ENCODE data around the gene FARP1.

FARP1 gene

DNA sequence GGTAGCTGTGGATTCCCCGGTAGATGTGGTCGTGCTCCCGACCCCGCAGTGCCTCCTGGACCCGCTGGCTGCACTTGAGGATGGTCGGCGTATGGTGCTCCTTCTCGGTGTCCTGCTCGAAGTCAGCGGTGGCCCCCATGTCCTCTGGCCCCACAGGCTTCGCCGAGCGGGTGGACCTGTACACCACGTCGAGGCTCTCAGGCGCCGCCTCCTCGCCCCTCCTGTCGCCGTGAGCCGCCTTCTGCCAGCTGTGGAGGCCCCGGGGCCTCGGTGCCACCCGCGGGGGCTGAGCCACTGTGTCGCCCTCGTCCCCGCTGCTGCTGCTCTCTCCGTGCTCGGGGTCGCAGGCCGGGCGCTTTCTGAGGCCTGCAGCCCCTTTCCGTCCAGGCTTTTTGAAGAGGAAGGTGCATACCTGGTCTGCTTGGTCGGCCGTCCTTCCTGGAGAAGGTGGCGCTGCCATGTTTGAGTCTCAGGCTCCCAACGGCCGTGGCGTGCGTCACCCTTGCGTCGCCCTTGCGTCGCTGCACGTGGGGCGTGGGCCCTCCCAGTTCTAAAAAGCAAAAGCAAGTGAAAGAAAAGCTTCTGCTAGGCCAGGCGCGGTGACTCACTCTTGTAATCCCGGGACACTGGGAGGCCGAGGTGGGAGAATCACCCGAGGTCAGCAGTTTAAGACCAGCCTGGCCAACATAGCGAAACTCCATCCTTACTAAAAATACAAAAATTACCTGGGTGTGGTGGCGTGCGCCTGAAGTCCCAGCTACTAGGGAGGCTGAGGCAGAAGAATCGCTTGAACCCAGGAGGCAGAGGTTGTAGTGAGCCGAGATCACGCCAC lies 34.1 kb downstream of the FARP1 start, which contains the start of gene RNF113B:
RNF113B (minus strand) TSS at position 493 of the 832 bp plus-strand sequence; CDS start at position 460, 33 bp downstream.
- DNase-seq, result no peak

DNA sequence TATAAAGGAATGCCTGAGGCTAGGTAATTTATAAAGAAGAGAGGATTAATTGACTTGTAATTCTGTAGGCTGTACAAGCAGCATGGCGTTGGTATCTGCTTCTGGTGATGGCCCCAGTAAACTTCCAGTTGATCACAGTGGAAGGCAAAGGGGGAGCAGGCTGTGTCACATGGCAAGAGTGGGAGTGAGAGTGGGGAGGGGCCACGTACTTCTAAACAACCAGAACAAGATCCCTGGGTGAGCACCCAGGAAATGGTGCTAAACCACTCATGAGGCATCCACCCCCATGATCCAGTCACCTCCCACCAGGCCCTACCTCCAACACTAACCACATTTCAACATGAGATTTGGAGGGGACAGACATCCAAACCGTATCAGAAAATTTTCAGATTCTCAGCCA lies 37.2 kb downstream of the FARP1 start:
- no peak for DNase-seq

DNA sequence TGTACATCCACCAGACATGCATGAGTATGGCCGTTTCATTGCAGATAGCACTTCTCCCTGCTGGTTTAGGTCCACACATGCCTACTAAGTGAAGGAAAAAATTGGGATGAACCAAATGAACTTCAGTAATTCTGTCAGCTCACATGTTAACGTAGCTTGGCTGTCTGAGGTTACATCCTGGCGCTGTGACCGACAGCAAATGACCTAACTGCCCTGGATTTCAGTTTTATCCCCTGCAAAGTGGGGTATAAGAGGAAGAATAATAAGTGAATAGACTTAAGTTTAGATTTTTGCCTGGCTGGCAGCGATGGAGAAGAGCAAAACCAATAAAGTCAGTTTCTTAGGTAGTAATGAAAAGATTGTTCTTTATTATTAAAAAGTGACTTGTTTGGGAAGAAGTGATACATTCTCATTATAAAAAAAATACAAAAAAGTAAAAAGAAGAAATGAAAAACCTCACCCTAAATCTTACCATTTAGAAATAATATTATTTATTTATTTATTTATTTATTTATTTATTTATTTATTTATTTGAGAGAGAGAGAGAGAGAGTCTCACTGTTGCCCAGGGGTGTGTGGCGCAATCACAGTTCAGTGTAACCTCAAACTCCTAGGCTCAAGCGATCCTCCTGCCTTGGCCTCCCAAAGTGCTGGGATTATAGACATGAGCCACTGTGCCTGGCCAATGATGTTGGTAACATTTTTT lies 38.4 kb downstream of the FARP1 start:
- DNase-seq, result no peak

DNA sequence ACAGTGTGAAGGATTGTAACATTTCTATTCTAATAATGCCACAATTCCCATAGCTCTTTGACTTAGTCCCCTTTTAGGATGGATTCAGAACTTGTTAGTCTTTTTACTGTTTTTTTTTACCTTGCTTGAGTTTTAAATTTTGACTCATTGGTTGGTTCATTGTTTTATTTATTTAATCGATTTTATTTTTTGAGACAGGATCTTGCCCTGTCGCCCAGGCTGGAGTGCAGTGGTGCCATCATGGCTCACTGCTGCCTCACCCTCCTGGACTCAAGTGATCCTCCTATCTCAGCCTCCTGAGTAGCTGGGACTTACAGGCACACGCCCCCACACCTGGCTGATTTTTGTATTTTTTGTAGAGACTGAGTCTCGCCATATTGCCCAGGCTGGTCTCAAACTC lies 39.3 kb downstream of the FARP1 start:
- DNase-seq, result no peak

DNA sequence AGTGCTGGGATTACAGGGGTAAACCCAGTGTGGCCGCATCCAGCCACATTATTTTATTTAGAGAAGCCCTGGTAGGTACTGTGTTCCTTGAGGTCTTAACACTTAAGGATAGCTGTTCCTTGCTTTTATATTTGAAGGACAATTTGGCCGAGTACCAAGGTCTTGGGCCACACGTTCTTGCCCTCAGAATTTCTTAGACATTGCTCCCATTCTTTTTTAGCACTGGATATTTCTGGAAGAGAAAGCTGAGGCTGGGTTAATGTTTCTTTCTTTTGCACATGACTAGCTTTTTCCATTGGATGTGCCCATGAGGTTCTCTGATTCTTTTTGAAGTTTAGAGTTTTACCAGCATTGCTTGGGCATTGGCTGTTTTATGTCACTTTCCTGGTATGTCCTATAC lies 39.7 kb downstream of the FARP1 start:
- no peak for DNase-seq

DNA sequence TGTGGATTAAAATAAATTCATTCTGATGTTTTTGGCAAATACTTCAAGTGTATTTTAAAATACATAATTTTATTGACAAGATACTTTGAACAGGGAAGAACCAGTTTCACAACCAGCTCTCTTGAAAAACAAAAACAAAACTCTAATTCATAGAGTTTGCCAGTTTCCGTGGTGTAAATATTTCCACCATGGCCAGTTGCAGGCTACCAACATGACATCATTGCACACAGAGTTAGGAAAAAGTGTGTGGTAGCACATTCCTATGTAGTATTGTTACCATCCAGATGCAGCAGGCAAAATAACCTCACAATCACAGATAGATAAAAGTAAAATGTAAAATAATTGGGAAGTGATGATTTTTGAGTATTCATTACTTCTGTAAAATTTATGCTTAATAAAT lies 41.9 kb downstream of the FARP1 start:
- no peak for DNase-seq

DNA sequence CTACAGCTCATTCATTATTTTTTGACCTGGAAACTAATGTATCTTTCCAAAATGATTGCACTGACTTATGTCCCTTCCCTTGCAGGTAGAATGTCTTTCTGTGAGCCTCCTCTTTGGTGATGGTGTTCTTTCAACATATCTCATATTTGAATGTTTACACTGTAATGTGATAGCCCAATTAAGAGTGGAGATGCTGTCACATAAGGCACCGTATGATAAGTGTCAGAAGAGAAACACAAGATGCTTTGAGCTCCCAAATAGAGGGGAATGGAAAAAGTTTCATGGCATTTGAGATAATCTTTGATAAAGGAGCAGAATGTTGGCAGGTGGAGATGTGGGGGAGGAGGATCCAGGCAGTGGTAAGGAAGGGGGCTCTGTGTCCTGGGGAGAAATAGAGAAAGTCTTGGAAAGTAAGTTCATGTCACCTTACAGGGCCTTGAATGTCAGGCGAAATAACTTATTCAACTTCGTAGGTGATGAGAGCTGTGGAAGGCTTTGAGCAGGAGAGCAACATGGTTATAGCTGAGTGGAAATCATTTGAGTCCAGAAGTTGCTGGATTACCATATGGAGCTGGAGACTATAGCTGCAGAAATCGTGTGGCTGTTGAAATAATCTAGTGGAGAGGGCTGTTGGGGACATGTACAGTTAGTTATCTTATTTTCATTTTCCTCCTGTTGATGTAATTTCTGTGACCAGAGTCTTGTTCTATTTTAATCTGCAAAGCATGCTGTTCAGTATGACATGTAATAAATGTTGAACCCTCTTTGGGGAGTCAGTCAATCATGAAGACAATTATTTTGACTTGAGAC lies 44.5 kb downstream of the FARP1 start:
- peak; percentile 37 for DNase-seq

DNA sequence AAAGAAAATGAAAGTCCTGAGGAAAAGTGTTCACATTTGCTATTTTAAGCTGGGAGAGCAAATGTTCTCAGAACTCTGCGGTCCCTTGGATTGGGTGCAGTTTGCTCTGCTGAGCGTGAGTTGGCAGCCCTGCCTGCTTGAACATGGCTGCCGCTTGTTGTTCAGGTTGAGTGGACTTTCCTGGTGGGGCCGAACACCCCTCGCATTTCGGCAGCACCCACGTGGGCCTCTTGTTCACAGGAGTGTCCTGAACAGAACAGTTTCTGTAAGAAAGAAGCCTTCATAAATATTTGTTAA lies 45.0 kb downstream of the FARP1 start:
- no peak for DNase-seq

DNA sequence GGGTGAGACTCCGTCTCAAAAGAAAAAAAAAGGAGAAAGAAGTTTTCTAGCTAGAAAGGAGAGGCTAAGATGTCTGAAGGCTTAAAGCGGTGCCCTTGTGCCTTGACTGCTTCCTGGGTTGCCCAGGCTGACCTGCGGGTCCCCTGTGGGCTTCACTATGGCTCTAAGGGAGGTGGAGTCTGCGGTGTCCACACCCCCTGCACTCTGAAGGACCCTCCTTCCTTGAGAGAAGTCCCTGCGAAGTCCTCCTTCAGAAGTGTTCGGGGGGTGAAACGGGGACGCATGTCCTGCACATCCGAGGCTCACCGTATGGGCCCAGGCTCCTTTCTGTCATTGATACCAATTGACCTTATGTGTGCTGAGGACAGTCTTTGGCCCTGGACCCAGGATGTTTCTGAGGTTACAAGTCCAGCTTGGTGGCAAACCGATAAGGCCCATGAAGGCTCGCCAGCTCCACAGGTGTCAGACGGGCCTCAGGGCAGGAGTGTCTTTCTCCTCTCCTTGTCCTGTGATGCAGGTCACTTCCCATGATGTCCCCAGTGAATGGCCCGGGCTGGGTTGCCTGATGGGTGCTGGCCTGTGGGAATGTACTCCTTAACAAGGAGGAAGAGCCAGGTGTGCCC lies 45.8 kb downstream of the FARP1 start:
- no peak for DNase-seq

DNA sequence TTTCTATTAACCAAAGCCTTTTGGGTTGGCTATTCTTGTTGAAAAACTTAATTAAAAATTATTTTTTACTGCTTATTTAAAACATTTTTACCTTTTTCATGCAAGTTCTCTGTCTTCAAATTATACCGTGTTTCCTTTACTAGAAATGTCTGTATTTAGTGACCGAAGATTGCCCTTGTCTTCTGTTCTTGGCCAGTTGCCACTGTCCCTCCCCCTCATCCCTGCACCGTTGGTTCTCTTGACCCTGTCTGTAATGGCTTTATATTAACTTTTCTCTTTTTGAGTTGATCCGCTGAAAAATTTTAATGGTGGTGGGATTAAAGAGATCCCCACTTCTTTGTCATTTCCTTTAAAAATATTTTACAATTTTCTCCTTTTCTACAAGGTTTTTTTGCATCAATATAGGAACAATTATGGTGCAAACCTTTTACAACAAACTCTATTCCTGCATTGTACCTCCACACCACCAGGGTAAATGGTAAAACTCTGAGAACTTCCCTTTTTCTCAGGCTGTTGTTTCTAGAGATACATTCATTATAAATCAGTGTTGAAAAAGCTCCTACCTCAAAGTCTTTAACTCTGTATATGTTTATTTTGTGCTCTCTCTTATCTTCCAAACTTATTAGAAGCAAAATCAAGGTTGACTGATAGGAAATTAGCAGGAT lies 47.1 kb downstream of the FARP1 start:
- DNase-seq, result no peak

DNA sequence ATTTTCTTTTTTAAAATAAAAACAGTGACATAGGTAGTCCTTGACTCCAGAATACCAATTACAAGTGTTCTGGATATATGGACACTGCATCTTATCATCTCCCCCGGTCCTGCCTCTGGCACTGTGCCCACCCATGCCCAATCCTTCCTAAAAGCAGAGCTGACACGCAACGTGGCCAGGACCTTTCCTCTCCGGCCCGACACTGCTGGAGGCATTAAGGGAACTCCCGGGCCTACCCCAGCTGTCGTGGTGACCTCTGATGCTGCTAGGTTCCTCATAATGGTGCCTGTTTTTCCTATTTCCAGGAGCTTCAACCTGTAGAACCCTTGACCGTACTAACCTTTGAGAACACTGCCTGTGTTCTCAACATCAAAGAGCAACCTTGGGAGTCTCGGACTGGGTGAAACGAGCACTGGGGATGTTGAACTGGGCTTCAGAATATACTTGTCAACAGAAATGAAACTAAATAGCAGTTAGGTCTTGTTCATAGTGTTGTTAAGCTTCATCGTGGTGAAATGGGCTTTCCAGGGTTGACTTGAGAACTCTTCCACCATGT lies 48.1 kb downstream of the FARP1 start:
- no peak for DNase-seq

DNA sequence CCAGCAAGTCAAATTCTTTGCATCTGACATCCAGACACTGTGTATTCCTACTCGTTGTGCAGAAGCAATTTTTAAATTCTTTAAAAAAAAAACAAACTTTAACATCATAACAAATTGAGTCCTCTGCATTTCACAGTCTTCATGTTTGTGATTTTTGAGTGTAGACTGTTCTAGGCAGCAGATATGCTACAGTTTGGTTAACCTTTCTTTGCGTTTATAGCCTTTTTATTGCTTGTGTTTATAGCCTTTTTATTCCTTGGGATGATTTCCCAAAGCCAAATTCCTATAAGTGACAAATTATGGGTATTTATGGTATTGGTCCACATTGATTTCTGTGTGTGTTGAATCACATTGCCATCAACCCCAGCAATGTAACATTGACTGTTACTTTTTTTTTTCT lies 49.1 kb downstream of the FARP1 start:
- DNase-seq, result no peak

DNA sequence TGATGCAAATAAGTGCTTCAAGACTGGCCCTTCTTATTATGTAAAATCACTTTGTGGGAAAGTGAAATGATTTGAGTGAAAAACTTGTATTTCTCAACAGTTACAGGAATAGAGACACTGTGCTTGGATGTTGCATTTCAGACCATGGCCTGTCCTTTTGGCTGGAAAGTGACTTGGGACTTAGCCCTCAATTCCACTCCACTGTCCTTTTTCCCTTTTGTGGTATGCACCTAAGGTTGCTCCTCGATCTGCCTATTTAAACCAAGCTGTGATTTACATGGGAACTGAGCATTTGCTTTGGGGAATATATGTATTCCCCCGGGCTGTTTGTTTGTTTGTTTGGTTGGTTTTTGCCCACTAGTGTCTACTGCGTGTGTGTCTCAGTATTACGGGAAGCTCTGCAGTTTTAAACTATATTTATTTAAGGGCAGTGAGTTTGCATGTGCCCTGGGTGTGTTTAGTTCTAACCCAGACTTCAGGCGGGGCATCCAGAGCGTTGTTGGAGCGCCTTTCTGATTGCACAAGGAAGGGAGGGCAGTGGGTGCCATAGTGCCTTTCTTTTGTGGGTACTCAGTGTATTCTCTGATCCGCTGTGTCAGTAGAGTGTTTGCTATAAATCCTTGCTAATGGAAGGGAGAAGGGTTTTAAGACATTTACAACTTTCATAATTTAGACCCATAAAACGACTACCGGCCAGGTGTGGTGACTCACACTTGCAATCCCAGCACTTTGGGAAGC lies 52.3 kb downstream of the FARP1 start:
- DNase-seq, result no peak

DNA sequence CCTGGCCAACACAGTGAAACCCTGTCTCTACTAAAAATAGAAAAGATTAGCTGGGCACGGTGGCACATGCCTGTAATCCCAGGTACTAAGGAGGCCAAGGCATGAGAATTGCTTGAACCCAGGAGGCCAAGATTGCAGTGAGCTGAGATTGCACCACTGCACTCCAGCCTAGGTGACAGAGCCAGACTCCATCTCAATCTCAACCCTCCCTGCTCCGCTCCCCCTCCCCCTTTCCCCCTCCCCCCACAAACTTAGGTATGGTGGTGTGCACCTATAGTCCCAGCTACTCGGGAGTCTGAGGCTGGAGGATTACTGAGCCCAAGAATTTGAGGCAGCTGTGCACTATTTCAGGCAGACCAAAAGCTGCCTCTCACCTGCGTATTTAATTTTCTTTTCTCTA lies 55.8 kb downstream of the FARP1 start:
- no peak for DNase-seq

DNA sequence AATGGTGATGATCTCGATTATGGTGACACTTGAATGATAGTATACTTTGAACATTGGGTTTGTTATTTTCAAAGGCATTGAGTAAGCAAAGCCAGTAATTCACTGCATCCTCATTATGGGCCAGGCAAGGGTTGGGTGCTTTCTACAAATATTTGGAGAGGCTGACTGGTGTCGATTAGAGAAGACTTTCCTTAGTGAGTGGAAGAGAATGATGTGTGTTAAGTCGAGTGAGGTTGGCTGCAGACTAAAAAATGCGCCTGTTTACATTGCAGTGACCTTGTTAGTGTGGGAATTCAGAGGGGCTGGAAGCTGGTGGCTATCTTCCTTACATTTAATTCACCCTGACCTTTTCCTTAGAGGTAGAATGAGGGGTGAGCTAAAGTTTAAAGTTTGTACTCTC lies 56.6 kb downstream of the FARP1 start:
- peak; percentile 49 for DNase-seq

DNA sequence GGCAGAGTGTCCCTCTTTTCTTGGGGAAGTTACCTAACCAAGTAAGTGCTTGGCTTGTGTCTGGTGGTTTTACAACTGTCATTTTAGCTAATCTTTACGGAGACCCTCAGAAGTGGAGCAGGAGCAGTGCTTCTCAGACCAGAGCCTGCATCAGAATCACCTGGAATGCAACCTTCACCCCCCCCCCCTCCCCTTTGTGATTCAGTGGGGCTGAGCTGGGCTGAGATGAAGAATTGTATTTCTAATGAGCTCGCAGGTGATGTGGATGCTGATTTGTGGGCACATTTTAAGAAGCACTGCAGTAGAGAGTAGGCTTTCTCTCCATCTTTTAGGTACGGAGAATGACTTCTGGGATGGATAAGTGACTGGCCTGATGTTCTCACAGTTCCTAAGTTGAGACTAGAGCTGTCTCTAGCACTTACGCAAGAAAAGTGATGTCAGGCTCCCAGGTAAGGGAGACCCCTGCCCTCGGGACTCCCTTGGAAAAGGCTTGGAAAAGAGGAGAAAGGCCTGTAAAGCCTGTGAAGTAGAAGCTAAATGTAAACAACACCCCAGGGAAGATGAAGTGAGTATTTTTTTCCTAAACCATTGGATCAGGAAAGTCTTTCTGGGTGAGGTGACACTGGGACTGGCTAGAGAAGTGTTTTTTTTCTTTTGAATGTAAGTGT lies 57.5 kb downstream of the FARP1 start:
- DNase-seq, result no peak

DNA sequence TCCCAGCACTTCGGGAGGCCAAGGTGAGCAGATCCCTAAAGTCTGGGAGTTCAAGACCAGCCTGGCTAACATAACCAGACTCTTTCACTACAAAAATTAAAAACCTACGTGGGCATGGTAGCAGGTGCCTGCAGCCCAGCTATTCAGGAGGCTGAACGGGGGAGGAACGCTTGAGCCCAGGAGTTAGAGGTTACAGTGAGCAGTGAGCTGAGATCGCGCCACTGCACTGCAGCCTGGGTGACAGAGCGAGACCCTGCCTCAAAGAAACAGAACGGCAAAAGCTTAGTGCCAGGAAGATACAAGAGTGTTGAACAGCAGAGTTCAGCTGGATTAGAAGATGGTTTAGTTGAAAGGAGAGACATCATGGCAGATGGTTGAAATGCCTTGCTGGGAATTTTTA lies 58.3 kb downstream of the FARP1 start:
- no peak for DNase-seq

DNA sequence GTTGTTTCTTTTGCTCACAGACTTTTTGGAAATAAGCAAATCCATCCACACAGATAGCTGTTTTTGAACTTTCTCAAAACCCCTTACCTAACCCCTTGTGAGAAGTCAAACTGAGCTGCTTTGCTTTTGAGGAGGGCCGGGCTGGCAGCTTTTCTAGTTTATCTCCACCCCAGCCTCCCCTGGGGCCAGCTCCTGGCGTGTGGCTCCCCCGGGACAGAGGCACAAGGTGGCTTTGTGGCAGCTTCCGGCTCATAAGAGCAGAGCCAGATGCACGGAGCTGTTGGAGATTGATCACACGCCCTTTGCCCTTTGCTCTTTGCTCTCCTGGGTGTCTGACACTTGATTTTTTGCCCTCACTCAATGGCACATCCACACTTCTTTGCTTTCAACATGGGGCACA lies 59.1 kb downstream of the FARP1 start:
- no peak for DNase-seq

DNA sequence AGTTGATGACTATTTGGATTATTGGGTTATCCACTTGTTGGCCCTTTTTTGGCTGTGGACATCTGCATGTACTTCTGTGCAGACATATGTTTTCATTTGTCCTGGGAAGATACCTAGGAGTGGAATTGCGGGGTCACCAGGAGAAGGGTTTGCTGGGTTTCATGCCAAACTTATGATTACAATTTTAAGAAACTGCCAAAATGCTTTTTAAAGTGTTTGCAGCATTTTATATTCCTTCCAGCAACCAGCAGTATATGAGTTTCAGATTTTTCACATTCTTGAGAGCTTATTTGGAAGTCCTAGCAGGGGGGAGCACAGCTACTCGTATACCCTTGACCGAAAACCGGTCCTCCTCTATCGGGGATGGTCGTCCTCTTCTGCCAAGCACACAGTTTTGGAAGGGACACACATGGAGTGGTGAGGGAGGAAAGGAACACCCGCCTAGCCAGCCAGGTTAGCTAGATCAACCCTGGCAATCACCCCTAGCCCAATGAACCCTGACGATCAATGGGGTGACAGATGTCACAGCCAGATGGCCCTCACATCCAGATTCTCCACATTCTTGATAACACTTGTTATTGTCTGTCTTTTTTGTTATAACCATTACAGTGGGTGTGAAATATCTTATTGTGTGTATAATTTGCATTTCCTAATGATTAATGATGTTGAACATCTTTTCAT lies 60.9 kb downstream of the FARP1 start:
- DNase-seq, result no peak

DNA sequence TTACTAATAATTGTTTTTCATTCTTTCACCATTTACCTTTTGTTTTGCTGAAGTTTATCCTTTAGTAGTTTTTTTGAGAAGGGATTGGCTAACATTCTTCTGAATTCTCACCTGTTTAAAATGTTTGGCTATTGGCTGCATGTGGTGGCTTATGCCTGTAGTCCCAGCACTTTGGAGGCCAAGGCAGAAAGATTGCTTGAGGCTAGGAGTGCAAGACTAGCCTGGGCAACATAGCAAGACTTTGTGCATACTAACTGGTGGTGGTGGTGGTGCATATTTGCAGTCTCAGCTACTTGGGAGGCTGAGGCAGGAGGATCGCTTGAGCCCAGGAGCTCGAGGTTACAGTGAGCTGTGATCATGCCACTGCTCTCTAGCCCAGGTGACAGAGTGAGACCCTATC lies 61.7 kb downstream of the FARP1 start:
- no peak for DNase-seq

DNA sequence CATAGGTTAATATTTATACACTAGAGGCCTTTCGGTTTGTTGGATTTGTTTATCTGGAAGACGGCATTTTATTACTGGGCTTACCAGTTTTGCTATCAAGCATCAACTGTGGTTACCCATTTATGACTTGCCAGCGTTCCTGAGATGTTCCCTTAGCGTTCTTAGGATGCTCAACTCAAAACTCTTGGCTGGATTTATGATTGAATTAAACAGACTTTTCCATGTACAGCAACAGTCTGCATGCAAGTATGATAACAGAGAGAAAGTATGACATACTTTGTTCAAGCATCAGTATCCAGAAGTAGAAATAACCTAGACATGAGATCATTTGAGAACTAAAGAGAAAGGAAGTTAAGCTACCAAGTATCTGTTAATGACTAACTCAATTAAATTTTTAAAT lies 64.1 kb downstream of the FARP1 start:
- no peak for DNase-seq

All from DMS53 (cell line).